PC-9 (cell line): Measurements from ENCODE around the gene TTC39A.

Experiments used
- CTCF ChIP-seq: fragments of 200-600 bp; sonication (generic); conservative IDR thresholded peaks from 2 replicates; pipeline ENCODE4 v1.6.1; 2017; ENCODE audit warnings: mixed run types, antibody characterized with exemption, mild to moderate bottlenecking, moderate library complexity
- EZH2 ChIP-seq: fragments of 200-600 bp; sonication (generic); IDR thresholded peaks from 2 replicates; pipeline ENCODE4 v1.8.0; 2017; ENCODE audit warnings: antibody characterized with exemption, low read depth

- no peak for TF ChIP-seq CTCF
- no peak for TF ChIP-seq EZH2
Observed at GRCh38 chr1:51247022-51247421, 83.3 kb downstream of the TTC39A start.
